Cortex of kidney (tissue), 1 donor: Measurements from ENCODE around the gene STYX.

ENCODE experiments used
- DNase-seq: peaks from one replicate; lab custom pipeline; 2025; lab: John Stamatoyannopoulos, UW

The STYX gene

GRCh38 chr14:52790011-52790755 is 60.2 kb downstream of the STYX start:
- DNase-seq, result no peak

- DNase-seq, result no peak
These were observed 60.8 kb downstream of the STYX start for GRCh38 chr14:52790756-52791222.

GRCh38 chr14:52791223-52792096 is 61.5 kb downstream of the STYX start, which contains the start of gene GNPNAT1:
GNPNAT1 (minus strand) TSS chr14:52791607; CDS start chr14:52784650, 6,957 bp downstream.
- DNase-seq, result peak; percentile 35

- no peak for DNase-seq
These were observed 62.1 kb downstream of the STYX start for GRCh38 chr14:52792097-52792415.

- DNase-seq, result no peak
These were observed 63.1 kb downstream of the STYX start for GRCh38 chr14:52793061-52793460.

GRCh38 chr14:52797653-52798052 is 67.7 kb downstream of the STYX start:
- DNase-seq, result no peak

- DNase-seq, result no peak
These were observed 68.9 kb downstream of the STYX start for GRCh38 chr14:52798826-52799225.

- no peak for DNase-seq
These were observed 71.2 kb downstream of the STYX start for GRCh38 chr14:52801014-52801712.

- no peak for DNase-seq
These were observed 72.6 kb downstream of the STYX start for GRCh38 chr14:52802597-52802996.

- no peak for DNase-seq
These were observed 76.1 kb downstream of the STYX start for GRCh38 chr14:52806115-52806514.

GRCh38 chr14:52808101-52808500 is 78.1 kb downstream of the STYX start:
- DNase-seq, result no peak

- DNase-seq, result no peak
These were observed 91.9 kb downstream of the STYX start for GRCh38 chr14:52821805-52822250.

GRCh38 chr14:52824462-52824861 is 94.5 kb downstream of the STYX start:
- DNase-seq, result no peak
